HepG2 (cell line): ENCODE measurements around the gene COL18A1. TPM values are rescaled to one million over a fixed set of nuclear protein-coding genes. Genes with fewer than 3 reads are reported as not detected.
"Not testable (repeated sequence)": the region's sequence is repeated elsewhere in the genome, so short reads cannot be mapped to it uniquely, and the experiment has no call there.

ENCODE experiments used
- ATAC-seq: fragments of 200-7000 bp; cut with Tn5 transposase; 3 replicates; pipeline ENCODE4 v1.9.1; 2020; ENCODE audit warnings: mild to moderate bottlenecking, moderate library complexity
- BruUV-seq: library from RNA; stranded (reverse); fragments of 400-500 nt; replicated peaks from 2 replicates; lab custom pipeline; 2021; lab: Mats Ljungman, UMichigan
- CTCF ChIA-PET: fragments of 300-600 bp; formaldehyde crosslinking; extraction: SDS; loops from one replicate; lab custom pipeline; 2021; ENCODE audit warnings: low total read pairs, inconsistent platforms, low intra/inter-chr PET ratio; lab: Yijun Ruan, JAX
- POLR2A ChIA-PET: fragments of 350-600 bp; sonication (Branson Sonifier 250); formaldehyde crosslinking; loops from one replicate; lab custom pipeline; 2020; ENCODE audit warnings: antibody characterized with exemption, inconsistent platforms; lab: Yijun Ruan, JAX
- DNase-seq: peaks from one replicate; pipeline ENCODE4 v3.0.0-alpha.2; 2015; ENCODE audit warnings: low spot score
- FAIRE-seq: peaks from 3 replicates; lab custom pipeline; 2011; peaks lifted over from hg19 to GRCh38; lab: Jason Lieb, UNC
- H2AFZ ChIP-seq: one replicate; pipeline ENCODE4 v1.6.1; 2011; ENCODE audit warnings: low read length, inconsistent platforms
- H3K27ac ChIP-seq: fragments of 300-600 bp; 3 replicates; pipeline ENCODE4 v1.8.0; 2011; ENCODE audit warnings: mixed run types, mild to moderate bottlenecking, mixed read lengths, low read length, inconsistent platforms; ENCODE audit not compliant: insufficient read depth; ENCODE audit errors: extremely low read length
- H3K27me3 ChIP-seq, 2 experiments: fragments of 200-600 bp in 1 of 2; 2 replicates in 1 of 2; 3 replicates in 1 of 2; pipeline versions ENCODE4 v1.6.0 to v1.8.0; 2011; ENCODE audit warnings: low read length in 2 of 2, mild to moderate bottlenecking in 2 of 2, moderate library complexity in 2 of 2, inconsistent platforms in 1 of 2; ENCODE audit not compliant: insufficient read depth in 2 of 2, control insufficient read depth in 1 of 2
- H3K36me3 ChIP-seq, 2 experiments: fragments of 200-600 bp in 1 of 2; replicated peaks in 1 of 2; 2 replicates in 1 of 2; 3 replicates in 1 of 2; pipeline versions ENCODE4 v1.5.1 to v1.8.0; 2011; ENCODE audit warnings: low read length in 2 of 2, inconsistent platforms in 1 of 2; ENCODE audit not compliant: insufficient read depth in 2 of 2, control insufficient read depth in 1 of 2
- H3K4me1 ChIP-seq: 2 replicates; pipeline ENCODE4 v1.5.1; 2012; ENCODE audit warnings: low read length, inconsistent platforms; ENCODE audit not compliant: insufficient read depth
- H3K4me2 ChIP-seq: 2 replicates; pipeline ENCODE4 v1.6.0; 2011; ENCODE audit warnings: low read depth, low read length, inconsistent platforms
- H3K4me3 ChIP-seq, 3 experiments: fragments of 200-600 bp in 1 of 3; sonication (generic), shearing (Covaris generic) in 1 of 3; replicated peaks in 1 of 3; 2 replicates each; pipeline ENCODE4 v1.5.1; 2011 to 2016; ENCODE audit warnings: low read length in 3 of 3, inconsistent platforms in 2 of 3, low read depth in 2 of 3, mild to moderate bottlenecking in 2 of 3, control low read depth in 1 of 3, mixed read lengths in 1 of 3; ENCODE audit not compliant: insufficient read depth in 1 of 3
- H3K79me2 ChIP-seq: one replicate; pipeline ENCODE4 v1.6.1; 2011; ENCODE audit warnings: low read length, inconsistent platforms; ENCODE audit not compliant: insufficient read depth
- H3K9ac ChIP-seq: 2 replicates; pipeline ENCODE4 v1.6.0; 2011; ENCODE audit warnings: mild to moderate bottlenecking, low read depth, low read length, inconsistent platforms; ENCODE audit not compliant: insufficient read depth
- H3K9me3 ChIP-seq: 2 replicates; pipeline ENCODE4 v1.5.1; 2012; ENCODE audit warnings: mild to moderate bottlenecking, low read length
- H4K20me1 ChIP-seq: 2 replicates; pipeline ENCODE4 v1.6.0; 2011; ENCODE audit warnings: inconsistent platforms, mild to moderate bottlenecking, low read length, moderate library complexity; ENCODE audit not compliant: insufficient read depth
- HIVEP1 ChIP-seq: sonication (generic); formaldehyde crosslinking; IDR thresholded peaks from 2 replicates; pipeline ENCODE4 v1.4.0; 2020; ENCODE audit warnings: mild to moderate bottlenecking, missing genetic modification reagents
- LCORL ChIP-seq, 2 experiments: fragments of 450-650 bp in 1 of 2; sonication (generic) in 1 of 2; formaldehyde crosslinking in 1 of 2; IDR thresholded peaks; 2 replicates each; pipeline versions ENCODE4 v1.5.0 to v1.6.1; 2017 to 2020; ENCODE audit warnings: antibody characterized with exemption in 1 of 2, missing genetic modification reagents in 1 of 2
- MEIS1 ChIP-seq: sonication (generic); formaldehyde crosslinking; IDR thresholded peaks from 2 replicates; pipeline ENCODE4 v1.9.0; 2021; ENCODE audit warnings: mild to moderate bottlenecking, missing genetic modification reagents, moderate library complexity, borderline replicate concordance
- MXD4 ChIP-seq: IDR thresholded peaks from 2 replicates; pipeline ENCODE4 v1.6.1; 2016; ENCODE audit warnings: mild to moderate bottlenecking, missing biosample characterization, missing genetic modification reagents
- RBAK ChIP-seq: sonication (generic); formaldehyde crosslinking; IDR thresholded peaks from 2 replicates; pipeline ENCODE4 v1.5.1; 2020; ENCODE audit warnings: mild to moderate bottlenecking, missing genetic modification reagents
- SP140L ChIP-seq: sonication (generic); formaldehyde crosslinking; IDR thresholded peaks from 2 replicates; pipeline ENCODE4 v1.4.0; 2020; ENCODE audit warnings: missing genetic modification reagents, borderline replicate concordance
- TBX3 ChIP-seq: fragments of 450-650 bp; IDR thresholded peaks from 2 replicates; pipeline ENCODE4 v1.6.1; 2017; ENCODE audit warnings: antibody characterized with exemption, mild to moderate bottlenecking, inconsistent platforms, borderline replicate concordance
- U2AF1 ChIP-seq: fragments of 200-400 bp; formaldehyde crosslinking; optimal IDR thresholded peaks from 2 replicates; pipeline ENCODE3; 2017; ENCODE audit warnings: mild to moderate bottlenecking, low read depth, low read length
- ZNF143 ChIP-seq: sonication (generic); formaldehyde crosslinking; IDR thresholded peaks from 2 replicates; pipeline ENCODE4 v1.4.0; 2020; ENCODE audit warnings: missing genetic modification reagents
- WGBS: methylation state at CpG from one replicate; pipeline ENCODE4 v1.1.6; 2017; ENCODE audit warnings: low lambda C conversion rate; 5-methylcytosine and 5-hydroxymethylcytosine counted together
- in situ Hi-C: cut with HindIII; loops from 2 replicates; pipeline ENCODE4 v1.10.0; 2017; ENCODE audit warnings: low pct_unique_long_range_greater_than_20kb; ENCODE audit not compliant: extremely low pct_ligation_motif_present
- intact Hi-C: fragments of 100-400 bp; cut with micrococcal nuclease; formaldehyde crosslinking; loops from one replicate; pipeline ENCODE4 v1.10.0; 2022; ENCODE audit not compliant: unreplicated experiment
- polyA plus RNA-seq, 8 experiments: library from polyadenylated mRNA; depleted of rRNA in 3 of 8; stranded (reverse) in 7 of 8; unstranded in 1 of 8; fragments of >200 nt; fragmentation: Illumina TruSeq in 4 of 8; extraction: Trizol in 4 of 8; gene quantifications; 2 replicates each; pipeline versions ENCODE4 v1.2.1 to v1.2.3, GENCODE V29; 2011 to 2016; ENCODE audit warnings: low read depth in 4 of 8, missing spikeins in 1 of 8, mixed read lengths in 1 of 8; ENCODE audit not compliant: insufficient read depth in 1 of 8
- total RNA-seq, 5 experiments: library from RNA; depleted of rRNA; stranded (reverse); fragments of >200 nt; fragmentation: Illumina TruSeq; extraction: Trizol; gene quantifications; 2 replicates each; pipeline ENCODE4 v1.2.3, GENCODE V29; 2016; ENCODE audit warnings: low read depth in 1 of 5

Gene COL18A1
- total and polyA plus RNA-seq, 2 of the 13 experiments (the other 11 are each of a cell fraction or from before 2014, with no cell fraction given) = 79.0 to 102 TPM

- Histone ChIP-seq H3K4me1 (peaks cover 59% of the 10 kb centered on the region), H2AFZ (no peak overlapping the region), H3K27me3 (no peaks in the 10 kb centered on the region), H4K20me1 (peaks cover 19% of the 10 kb centered on the region; the same call in 1 of the 2 replicates), H3K36me3 (peaks cover 7 to 9% of the 10 kb centered on the region in 2 experiments; a peak in 3 of 5 replicates), H3K79me2 (peaks cover 61% of the 10 kb centered on the region), H3K4me2 (no peak overlapping the region), H3K9me3 (no peaks in the 10 kb centered on the region), H3K27ac (no peak overlapping the region), H3K4me3 (no peak overlapping the region), H3K9ac (no peak overlapping the region)
- ChIA-PET POLR2A (interaction anchor here (1.3 to 1.7 kb wide), 3 partner anchors 13 to 144 kb away, joined by 4 to 6 read pairs (median 4); no protein-coding TSS in a partner anchor), CTCF (no interaction called here)
- BruUV-seq = no TSS peak
- in situ Hi-C loops = no loop called here
- intact Hi-C loops = no loop called here
- DNase-seq (no peak), FAIRE-seq (no peak), ATAC-seq (no peak)
- TF ChIP-seq TBX3 (no peak), HIVEP1 (CRISPR knock-in tag) (no peak), ZNF143 (CRISPR knock-in tag) (no peak), LCORL (IDR thresholded peaks at IDR 0.05) (no peak), LCORL (CRISPR knock-in tag; IDR thresholded peaks at IDR 0.05) (no peak), U2AF1 (no peak), MEIS1 (CRISPR knock-in tag) (no peak), SP140L (CRISPR knock-in tag) (no peak), MXD4 (CRISPR knock-in tag) (no peak), RBAK (CRISPR knock-in tag) (no peak)
- WGBS = 96% methylated on average over 15 of the region's 18 CpGs
Observed at GRCh38 chr21:45436351-45437065, 31.5 kb downstream of the COL18A1 start.

- not testable (repeated sequence) for H3K27me3 ChIP-seq
Observed at GRCh38 chr21:45437844-45438243, 32.9 kb downstream of the COL18A1 start.

More at GRCh38 chr21:45437844-45438243, 32.9 kb downstream of the COL18A1 start:
- CTCF ChIA-PET = interaction anchor here (3.5 kb wide), 1 partner anchor 145 kb away, joined by 38 read pairs; no protein-coding TSS in a partner anchor
- BruUV-seq, intact Hi-C loops, FAIRE-seq, POLR2A ChIA-PET, H3K4me2 ChIP-seq, in situ Hi-C loops, H3K4me3 ChIP-seq, ATAC-seq, H3K9ac ChIP-seq, H3K27ac ChIP-seq, H2AFZ ChIP-seq, H3K9me3 ChIP-seq, DNase-seq: not testable (repeated sequence)
- peaks cover 46% of the 10 kb centered on the region for H3K4me1 ChIP-seq
- H3K79me2 ChIP-seq = peaks cover 65% of the 10 kb centered on the region
- peaks cover 10 to 17% of the 10 kb centered on the region in 2 experiments for H3K36me3 ChIP-seq
- peaks cover 11% of the 10 kb centered on the region; the same call in 1 of the 2 replicates for H4K20me1 ChIP-seq
